RKO (cell line): ENCODE measurements around the gene CD27.
"Not testable (repeated sequence)": the region's sequence is repeated elsewhere in the genome, so short reads cannot be mapped to it uniquely, and the experiment has no call there.

Experiments
- DNase-seq: peaks from one replicate; pipeline ENCODE4 v3.0.0-alpha.2; 2016; ENCODE audit warnings: low spot score

The CD27 gene

GRCh38 chr12:6461401-6462233, 16.9 kb downstream of the CD27 start:
- no peak for DNase-seq

GRCh38 chr12:6462234-6462995, 17.7 kb downstream of the CD27 start:
- DNase-seq = no peak

GRCh38 chr12:6463216-6463615, 18.5 kb downstream of the CD27 start:
- no peak for DNase-seq

GRCh38 chr12:6463858-6464257, 19.1 kb downstream of the CD27 start:
- DNase-seq = no peak

GRCh38 chr12:6464531-6464930, 19.8 kb downstream of the CD27 start:
- no peak for DNase-seq

GRCh38 chr12:6465467-6466183, 20.9 kb downstream of the CD27 start:
- DNase-seq = peak; percentile 79

- DNase-seq = no peak
Measured at GRCh38 chr12:6466184-6466573, 21.4 kb downstream of the CD27 start.

- DNase-seq = not testable (repeated sequence)
Measured at GRCh38 chr12:6466751-6467150, 22.0 kb downstream of the CD27 start.

GRCh38 chr12:6467571-6468282, 23.0 kb downstream of the CD27 start:
- DNase-seq = not testable (repeated sequence)

GRCh38 chr12:6468283-6468575, 23.5 kb downstream of the CD27 start:
- no peak for DNase-seq

- no peak for DNase-seq
Measured at GRCh38 chr12:6469092-6469491, 24.3 kb downstream of the CD27 start.

GRCh38 chr12:6469609-6470374, 25.0 kb downstream of the CD27 start:
- peak; percentile 15 for DNase-seq

- DNase-seq = peak; percentile 97
Measured at GRCh38 chr12:6470375-6471163, 25.8 kb downstream of the CD27 start, which contains the start of gene VAMP1. Gene VAMP1, minus strand, starts transcription at chr12:6470677. Its CDS starts 146 bp downstream, at chr12:6470531.

- DNase-seq = peak; percentile 69
Measured at GRCh38 chr12:6471989-6472360, 27.2 kb downstream of the CD27 start.

- DNase-seq = no peak
Measured at GRCh38 chr12:6472491-6472890, 27.7 kb downstream of the CD27 start.

GRCh38 chr12:6475233-6475975, 30.6 kb downstream of the CD27 start:
- DNase-seq = not testable (repeated sequence)

- DNase-seq = no peak
Measured at GRCh38 chr12:6476489-6476888, 31.7 kb downstream of the CD27 start.

- not testable (repeated sequence) for DNase-seq
Measured at GRCh38 chr12:6477601-6478377, 33.0 kb downstream of the CD27 start.

GRCh38 chr12:6478416-6478815, 33.7 kb downstream of the CD27 start:
- no peak for DNase-seq
